Tibial nerve (tissue), 4 donors: ENCODE measurements around the gene SPATC1L.

Experiments used
- EP300 ChIP-seq, 2 donors: sonication (generic); formaldehyde crosslinking; IDR thresholded peaks; one replicate each; pipeline ENCODE4 v1.6.1; 2017; ENCODE audit warnings: antibody characterized with exemption in 2 of 2, mild to moderate bottlenecking in 1 of 2
- POLR2A ChIP-seq, 2 donors: fragments of 450-650 bp; IDR thresholded peaks; one replicate each; pipeline ENCODE4 v1.6.1; 2017; ENCODE audit warnings: antibody characterized with exemption in 2 of 2, mild to moderate bottlenecking in 2 of 2, moderate library complexity in 2 of 2
- TF ChIP-seq, protein P1 (sequence below), 5 experiments: fragments of 200-600 bp in 3 of 5; fragments of 450-650 bp in 2 of 5; sonication (generic) in 3 of 5; IDR thresholded peaks; one replicate each; pipeline ENCODE4 v1.5.1; 2016 to 2019; ENCODE audit warnings: antibody characterized with exemption in 5 of 5, mild to moderate bottlenecking in 3 of 5, moderate library complexity in 2 of 5

DNA sequence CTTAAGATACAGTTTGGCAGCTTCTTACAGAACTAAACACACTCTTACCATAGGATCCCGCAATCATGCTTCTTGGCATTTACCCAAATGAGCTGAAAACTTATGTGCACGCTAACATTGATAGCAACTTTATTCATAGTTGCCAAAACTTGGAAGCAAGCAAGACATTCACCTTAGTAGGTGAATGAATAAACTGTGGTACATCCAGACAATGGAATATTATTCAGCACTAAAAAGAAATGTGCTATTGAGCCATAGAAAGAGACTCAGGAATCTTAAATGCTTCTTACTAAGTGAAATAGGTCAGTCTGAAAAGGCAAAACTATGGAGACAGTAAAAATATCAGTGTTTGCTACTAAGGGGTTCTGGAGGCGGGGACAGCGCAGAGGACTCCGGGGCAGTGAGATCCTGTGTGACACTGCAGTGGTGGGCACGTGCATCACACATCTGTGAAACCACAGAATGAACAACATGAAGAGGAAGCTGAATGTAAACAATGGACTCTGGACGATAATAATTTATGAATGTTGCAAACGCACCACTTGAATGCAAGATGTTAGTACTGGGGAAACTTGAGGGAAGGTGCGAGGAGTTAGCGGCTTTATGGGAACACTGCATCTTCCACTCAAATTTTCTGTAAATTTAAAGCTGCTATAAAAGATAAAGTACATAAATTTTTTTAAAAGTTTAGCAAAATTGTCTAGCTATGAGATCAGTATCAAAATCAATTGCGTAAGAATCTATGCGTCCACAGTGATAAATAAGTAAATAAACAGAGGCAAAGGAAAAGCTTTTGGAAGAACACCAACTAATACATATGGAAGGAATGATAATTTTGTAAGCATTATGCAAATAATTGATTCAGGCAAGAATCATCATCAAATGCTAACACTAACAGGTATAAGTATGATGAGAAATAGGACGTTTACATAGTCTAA lies 15.4 kb upstream of the SPATC1L start:
- TF ChIP-seq, protein P1, sequence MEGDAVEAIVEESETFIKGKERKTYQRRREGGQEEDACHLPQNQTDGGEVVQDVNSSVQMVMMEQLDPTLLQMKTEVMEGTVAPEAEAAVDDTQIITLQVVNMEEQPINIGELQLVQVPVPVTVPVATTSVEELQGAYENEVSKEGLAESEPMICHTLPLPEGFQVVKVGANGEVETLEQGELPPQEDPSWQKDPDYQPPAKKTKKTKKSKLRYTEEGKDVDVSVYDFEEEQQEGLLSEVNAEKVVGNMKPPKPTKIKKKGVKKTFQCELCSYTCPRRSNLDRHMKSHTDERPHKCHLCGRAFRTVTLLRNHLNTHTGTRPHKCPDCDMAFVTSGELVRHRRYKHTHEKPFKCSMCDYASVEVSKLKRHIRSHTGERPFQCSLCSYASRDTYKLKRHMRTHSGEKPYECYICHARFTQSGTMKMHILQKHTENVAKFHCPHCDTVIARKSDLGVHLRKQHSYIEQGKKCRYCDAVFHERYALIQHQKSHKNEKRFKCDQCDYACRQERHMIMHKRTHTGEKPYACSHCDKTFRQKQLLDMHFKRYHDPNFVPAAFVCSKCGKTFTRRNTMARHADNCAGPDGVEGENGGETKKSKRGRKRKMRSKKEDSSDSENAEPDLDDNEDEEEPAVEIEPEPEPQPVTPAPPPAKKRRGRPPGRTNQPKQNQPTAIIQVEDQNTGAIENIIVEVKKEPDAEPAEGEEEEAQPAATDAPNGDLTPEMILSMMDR (IDR thresholded peaks at IDR 0.05): no peak
- TF ChIP-seq EP300 (IDR thresholded peaks at IDR 0.05): no peak
- no peak for TF ChIP-seq POLR2A (IDR thresholded peaks at IDR 0.05)
